ENCODE data around the gene FAM76A. TPM values are rescaled to one million over a fixed set of nuclear protein-coding genes. Genes with fewer than 3 reads are reported as not detected.

The FAM76A gene
- total RNA-seq, 2 donors from 2014 or later = 13.0 to 14.7 TPM

GRCh38 chr1:27752360-27752759 is 26.6 kb downstream of the FAM76A start:
- H3K27ac Mint-ChIP-seq = no peak overlapping the region
- Histone ChIP-seq H3K4me1 (ENCODE audit: control insufficient read depth, insufficient read depth, low read length) (no peaks in the 10 kb centered on the region), H3K27me3 (ENCODE audit: control insufficient read depth, insufficient read depth, low read length, poor library complexity, severe bottlenecking) (no peaks in the 10 kb centered on the region), H3K27ac (ENCODE audit: low read depth, low read length) (no peak overlapping the region), H3K9ac (ENCODE audit: extremely low read depth, low read length, poor library complexity, severe bottlenecking) (no peak overlapping the region), H3K36me3 (ENCODE audit: control insufficient read depth, insufficient read depth, low read length) (peaks cover 55% of the 10 kb centered on the region), H3K9me3 (ENCODE audit: control insufficient read depth, low read length) (no peaks in the 10 kb centered on the region), H3K4me3 (ENCODE audit: low read length) (no peak overlapping the region)
- no peak for DNase-seq
- no peaks in the 10 kb centered on the region for H3K9me3 Mint-ChIP-seq
- peaks cover 47% of the 10 kb centered on the region for H3K36me3 Mint-ChIP-seq (ENCODE audit: low read depth)
- H3K27me3 Mint-ChIP-seq (ENCODE audit: insufficient read depth) = no peaks in the 10 kb centered on the region
- no peaks in the 10 kb centered on the region for H3K4me1 Mint-ChIP-seq
- no peak for TF ChIP-seq CTCF (conservative IDR thresholded peaks at IDR 0.05)
- H3K4me3 Mint-ChIP-seq = no peak overlapping the region
- 95 to 96% methylated on average over 3 of the region's 3 CpGs for WGBS, 2 experiments (ENCODE audit: insufficient coverage in 1 of 2, insufficient read length in 1 of 2)

GRCh38 chr1:27755286-27755685 is 29.5 kb downstream of the FAM76A start:
- no peaks in the 10 kb centered on the region for H3K27me3 ChIP-seq (ENCODE audit: control insufficient read depth, insufficient read depth, low read length, poor library complexity, severe bottlenecking)
- H3K9me3 ChIP-seq (ENCODE audit: control insufficient read depth, low read length) = no peaks in the 10 kb centered on the region
- H3K4me1 Mint-ChIP-seq = peaks cover 2% of the 10 kb centered on the region
- H3K9ac ChIP-seq (ENCODE audit: extremely low read depth, low read length, poor library complexity, severe bottlenecking) = no peak overlapping the region
- 94 to 100% methylated on average over 1 of the region's 1 CpG for WGBS, 2 experiments (ENCODE audit: insufficient coverage in 1 of 2, insufficient read length in 1 of 2)
- H3K4me3 ChIP-seq (ENCODE audit: low read length) = no peak overlapping the region
- peaks cover 39% of the 10 kb centered on the region for H3K36me3 Mint-ChIP-seq (ENCODE audit: low read depth)
- no peaks in the 10 kb centered on the region for H3K27me3 Mint-ChIP-seq (ENCODE audit: insufficient read depth)
- no peak overlapping the region for H3K27ac ChIP-seq (ENCODE audit: low read depth, low read length)
- H3K36me3 ChIP-seq (ENCODE audit: control insufficient read depth, insufficient read depth, low read length) = peaks cover 46% of the 10 kb centered on the region
- no peaks in the 10 kb centered on the region for H3K9me3 Mint-ChIP-seq
- DNase-seq = no peak
- H3K4me1 ChIP-seq (ENCODE audit: control insufficient read depth, insufficient read depth, low read length) = no peaks in the 10 kb centered on the region
- H3K27ac Mint-ChIP-seq = no peak overlapping the region
- TF ChIP-seq CTCF (conservative IDR thresholded peaks at IDR 0.05) = no peak
- no peak overlapping the region for H3K4me3 Mint-ChIP-seq

- Mint-ChIP-seq H3K4me1 (peaks cover 2% of the 10 kb centered on the region), H3K36me3 (ENCODE audit: low read depth) (peaks cover 35% of the 10 kb centered on the region), H3K4me3 (no peak overlapping the region), H3K27ac (no peak overlapping the region), H3K9me3 (no peaks in the 10 kb centered on the region), H3K27me3 (ENCODE audit: insufficient read depth) (no peaks in the 10 kb centered on the region)
- Histone ChIP-seq H3K9me3 (ENCODE audit: control insufficient read depth, low read length) (no peaks in the 10 kb centered on the region), H3K27me3 (ENCODE audit: control insufficient read depth, insufficient read depth, low read length, poor library complexity, severe bottlenecking) (no peaks in the 10 kb centered on the region), H3K36me3 (ENCODE audit: control insufficient read depth, insufficient read depth, low read length) (peaks cover 40% of the 10 kb centered on the region), H3K4me1 (ENCODE audit: control insufficient read depth, insufficient read depth, low read length) (no peaks in the 10 kb centered on the region), H3K4me3 (ENCODE audit: low read length) (no peak overlapping the region), H3K27ac (ENCODE audit: low read depth, low read length) (no peak overlapping the region), H3K9ac (ENCODE audit: extremely low read depth, low read length, poor library complexity, severe bottlenecking) (no peak overlapping the region)
- no peak for DNase-seq
- 93 to 97% methylated on average over 3 to 4 of the region's 4 CpGs for WGBS, 2 experiments (ENCODE audit: insufficient coverage in 1 of 2, insufficient read length in 1 of 2)
- TF ChIP-seq CTCF (conservative IDR thresholded peaks at IDR 0.05) = no peak
Observed at GRCh38 chr1:27755865-27756264, 30.1 kb downstream of the FAM76A start.
